H1 (cell line): ENCODE data around the gene ZBED1. TPM values are rescaled to one million over a fixed set of nuclear protein-coding genes. Genes with fewer than 3 reads are reported as not detected.

Source experiments
- CTCF ChIA-PET: fragments of 300-600 bp; sonication (Branson Sonifier 250); formaldehyde crosslinking; loops from one replicate; lab custom pipeline; 2021; ENCODE audit not compliant: partially characterized antibody; lab: Charles Lee
- POLR2A ChIA-PET: fragments of 300-600 bp; sonication (Branson Sonifier 250); formaldehyde crosslinking; loops from one replicate; lab custom pipeline; 2021; ENCODE audit warnings: inconsistent platforms; ENCODE audit not compliant: partially characterized antibody; lab: Charles Lee
- DNase-seq, 2 experiments: peaks; one replicate each; pipeline versions ENCODE4 v3.0.0 to v3.0.0-alpha.2; 2010 to 2022; ENCODE audit warnings: low spot score in 2 of 2, low read depth in 1 of 2, mixed read lengths in 1 of 2
- FAIRE-seq: peaks from 2 replicates; lab custom pipeline; 2011; peaks lifted over from hg19 to GRCh38; lab: Jason Lieb, UNC
- H2AFZ ChIP-seq: 2 replicates; pipeline ENCODE4 v1.8.1; 2012; ENCODE audit warnings: low read length, inconsistent platforms
- H2AK5ac ChIP-seq: 2 replicates; pipeline ENCODE4 v1.6.1; 2013; ENCODE audit warnings: low read depth, low read length
- H2BK120ac ChIP-seq: replicated peaks from 2 replicates; pipeline ENCODE3; 2013; ENCODE audit warnings: low read depth, low read length, inconsistent platforms
- H2BK12ac ChIP-seq: 2 replicates; pipeline ENCODE4 v1.6.1; 2013; ENCODE audit warnings: low read depth, low read length
- H2BK15ac ChIP-seq: 2 replicates; pipeline ENCODE4 v1.6.1; 2013; ENCODE audit warnings: low read length
- H2BK20ac ChIP-seq: 2 replicates; pipeline ENCODE4 v1.6.1; 2013; ENCODE audit warnings: low read length
- H2BK5ac ChIP-seq: 2 replicates; pipeline ENCODE4 v1.6.1; 2013; ENCODE audit warnings: low read depth, low read length
- H3K14ac ChIP-seq: 2 replicates; pipeline ENCODE4 v1.6.1; 2013; ENCODE audit warnings: inconsistent platforms; ENCODE audit not compliant: insufficient read length
- H3K18ac ChIP-seq: 2 replicates; pipeline ENCODE4 v1.6.1; 2013; ENCODE audit warnings: low read length; ENCODE audit errors: extremely low read depth
- H3K23ac ChIP-seq: 2 replicates; pipeline ENCODE4 v1.6.1; 2013; ENCODE audit warnings: inconsistent platforms; ENCODE audit not compliant: insufficient read length
- H3K23me2 ChIP-seq: 2 replicates; pipeline ENCODE4 v1.6.1; 2013; ENCODE audit warnings: low read depth, low read length
- H3K27ac ChIP-seq: 2 replicates; pipeline ENCODE4 v1.6.1; 2011; ENCODE audit warnings: low read depth, low read length, inconsistent platforms
- H3K27me3 ChIP-seq, 4 experiments: replicated peaks in 1 of 4; 1 replicate in 1 of 4; 2 replicates in 3 of 4; pipeline versions ENCODE4 v1.6.1 to v1.8.1; 2011 to 2013; ENCODE audit warnings: low read length in 3 of 4, mild to moderate bottlenecking in 3 of 4, inconsistent platforms in 2 of 4, mixed read lengths in 2 of 4, moderate library complexity in 1 of 4; ENCODE audit not compliant: control insufficient read depth in 3 of 4, insufficient read depth in 3 of 4; ENCODE audit errors: extremely low read depth in 1 of 4
- H3K36me3 ChIP-seq, 4 experiments: 2 replicates each; pipeline versions ENCODE4 v1.6.1 to v1.8.1; 2011 to 2013; ENCODE audit warnings: mild to moderate bottlenecking in 4 of 4, low read length in 3 of 4, moderate library complexity in 2 of 4, control low read depth in 1 of 4, inconsistent platforms in 1 of 4; ENCODE audit not compliant: insufficient read depth in 4 of 4, control insufficient read depth in 2 of 4
- H3K4ac ChIP-seq: replicated peaks from 2 replicates; pipeline ENCODE3; 2013; ENCODE audit warnings: low read length, low read depth, mixed read lengths, inconsistent platforms; ENCODE audit not compliant: insufficient read length
- H3K4me1 ChIP-seq, 4 experiments: replicated peaks in 1 of 4; 1 replicate in 1 of 4; 2 replicates in 3 of 4; pipeline versions ENCODE4 v1.6.1 to v1.8.1; 2011 to 2013; ENCODE audit warnings: low read length in 3 of 4, inconsistent platforms in 2 of 4, mixed read lengths in 1 of 4; ENCODE audit not compliant: insufficient read depth in 4 of 4, control insufficient read depth in 3 of 4
- H3K4me2 ChIP-seq, 2 experiments: 2 replicates each; pipeline versions ENCODE4 v1.6.1 to v1.8.1; 2011 to 2013; ENCODE audit warnings: low read depth in 2 of 2, low read length in 2 of 2, control low read depth in 1 of 2, inconsistent platforms in 1 of 2, mild to moderate bottlenecking in 1 of 2; ENCODE audit not compliant: insufficient read depth in 1 of 2
- H3K4me3 ChIP-seq, 4 experiments: fragments of 200-600, 300-600 bp in 1 of 4; sonication (generic), shearing (Covaris generic), sonication (Bioruptor Twin) in 1 of 4; 2 replicates each; pipeline versions ENCODE4 v1.5.1 to v1.8.1; 2011 to 2016; ENCODE audit warnings: low read length in 4 of 4, low read depth in 3 of 4, control low read depth in 2 of 4, inconsistent platforms in 2 of 4, mild to moderate bottlenecking in 2 of 4, mixed read lengths in 1 of 4, moderate library complexity in 1 of 4; ENCODE audit not compliant: insufficient read depth in 2 of 4; ENCODE audit errors: extremely low read depth in 1 of 4
- H3K56ac ChIP-seq: replicated peaks from 2 replicates; pipeline ENCODE3; 2013; ENCODE audit warnings: low read depth, mild to moderate bottlenecking, mixed read lengths, low read length, inconsistent platforms; ENCODE audit not compliant: insufficient read length
- H3K79me1 ChIP-seq: 2 replicates; pipeline ENCODE4 v1.6.1; 2013; ENCODE audit warnings: low read depth, low read length, control low read depth
- H3K79me2 ChIP-seq, 2 experiments: 2 replicates each; pipeline versions ENCODE4 v1.6.1 to v1.8.1; 2012 to 2013; ENCODE audit warnings: low read length in 2 of 2, mild to moderate bottlenecking in 2 of 2, inconsistent platforms in 1 of 2; ENCODE audit not compliant: insufficient read depth in 2 of 2, control insufficient read depth in 1 of 2
- H3K9ac ChIP-seq, 4 experiments: replicated peaks in 1 of 4; 1 replicate in 1 of 4; 2 replicates in 3 of 4; pipeline versions ENCODE4 v1.6.1 to v1.8.1; 2011 to 2013; ENCODE audit warnings: low read depth in 3 of 4, low read length in 3 of 4, control low read depth in 2 of 4, mild to moderate bottlenecking in 2 of 4, moderate library complexity in 2 of 4, inconsistent platforms in 1 of 4; ENCODE audit errors: extremely low read depth in 1 of 4
- H3K9me3 ChIP-seq, 2 experiments: 2 replicates each; pipeline versions ENCODE4 v1.6.1 to v1.8.1; 2012 to 2013; ENCODE audit warnings: mild to moderate bottlenecking in 2 of 2, moderate library complexity in 2 of 2, control low read depth in 1 of 2, inconsistent platforms in 1 of 2, low read depth in 1 of 2, low read length in 1 of 2, mixed read lengths in 1 of 2; ENCODE audit not compliant: insufficient read depth in 2 of 2
- H4K20me1 ChIP-seq, 2 experiments: replicated peaks in 1 of 2; 2 replicates each; pipeline versions ENCODE3 to v1.8.1; 2011 to 2013; ENCODE audit warnings: inconsistent platforms in 2 of 2, low read length in 2 of 2, mild to moderate bottlenecking in 1 of 2; ENCODE audit not compliant: insufficient read depth in 2 of 2, control insufficient read depth in 1 of 2
- H4K5ac ChIP-seq: 2 replicates; pipeline ENCODE4 v1.6.1; 2013; ENCODE audit warnings: low read length, low read depth, mixed read lengths, inconsistent platforms; ENCODE audit not compliant: insufficient read length
- H4K8ac ChIP-seq: 2 replicates; pipeline ENCODE4 v1.8.0; 2013; ENCODE audit warnings: mild to moderate bottlenecking, moderate library complexity, low read length, inconsistent platforms; ENCODE audit not compliant: insufficient read depth; ENCODE audit errors: extremely low read depth
- H4K91ac ChIP-seq: replicated peaks from 2 replicates; pipeline ENCODE3; 2013; ENCODE audit warnings: low read length, mixed read lengths, inconsistent platforms; ENCODE audit not compliant: insufficient read length
- ATF3 ChIP-seq: IDR thresholded peaks from 2 replicates; pipeline ENCODE4 v1.6.1; 2011; ENCODE audit warnings: low read depth, mild to moderate bottlenecking, low read length; ENCODE audit not compliant: insufficient read depth
- CBX5 ChIP-seq: fragments of 300-800, 300-1000 bp; sonication (generic); IDR thresholded peaks from 2 replicates; pipeline ENCODE4 v1.7.1; 2016; ENCODE audit warnings: antibody characterized with exemption, low read length, low read depth
- KDM5A ChIP-seq: fragments of 200-600 bp; IDR thresholded peaks from 2 replicates; pipeline ENCODE4 v1.7.1; 2012; ENCODE audit warnings: mild to moderate bottlenecking, low read length, inconsistent platforms, mixed read lengths
- POLR2A ChIP-seq, 2 experiments: IDR thresholded peaks; 1 replicate in 1 of 2; 2 replicates in 1 of 2; pipeline ENCODE4 v1.6.1; 2011; ENCODE audit warnings: low read depth in 2 of 2, low read length in 2 of 2, mild to moderate bottlenecking in 2 of 2; ENCODE audit errors: control extremely low read depth in 1 of 2
- RFX5 ChIP-seq: IDR thresholded peaks from 2 replicates; pipeline ENCODE4 v1.6.1; 2011; ENCODE audit warnings: low read depth, low read length, improper control_type of control experiment, borderline replicate concordance
- RXRA ChIP-seq: IDR thresholded peaks from 2 replicates; pipeline ENCODE4 v1.6.1; 2011; ENCODE audit warnings: low read depth, mild to moderate bottlenecking, low read length, moderate library complexity; ENCODE audit not compliant: insufficient read depth
- USF2 ChIP-seq: IDR thresholded peaks from 2 replicates; pipeline ENCODE4 v1.6.1; 2011; ENCODE audit warnings: low read length, improper control_type of control experiment
- WGBS, 2 experiments: shearing (Covaris generic) in 1 of 2; methylation state at CpG; one replicate each; pipeline versions ENCODE4 v1.1.6 to v1.1.7; 2013 to 2015; ENCODE audit warnings: low lambda C conversion rate in 2 of 2, mixed read lengths in 2 of 2, inconsistent platforms in 1 of 2, low coverage in 1 of 2, missing lambda C conversion rate in 1 of 2; ENCODE audit not compliant: insufficient replicate concordance in 2 of 2, insufficient coverage in 1 of 2, insufficient read length in 1 of 2; ENCODE audit errors: extremely low coverage in 1 of 2, missing lambda C conversion rate in 1 of 2; 5-methylcytosine and 5-hydroxymethylcytosine counted together
- polyA plus RNA-seq, 7 experiments: library from polyadenylated mRNA; depleted of rRNA in 3 of 7; stranded (reverse) in 5 of 7; unstranded in 2 of 7; fragments of >200 nt in 5 of 7; fragments of 200-250 nt in 2 of 7; gene quantifications; 1 replicate in 5 of 7; 2 replicates in 1 of 7; 4 replicates in 1 of 7; pipeline versions ENCODE4 v1.2.1 to v1.2.3, GENCODE V29; 2011 to 2013; ENCODE audit warnings: missing spikeins in 2 of 7, mixed read lengths in 2 of 7
- total RNA-seq: library from RNA; stranded (reverse); fragmentation: NEBNext Ultra II Directional; extraction: Animal tissue kit (Norgen Biotek cat#: 25700); gene quantifications from 2 replicates; pipeline ENCODE4 v1.2.1, GENCODE V29; 2021

The ZBED1 gene
- total and polyA plus RNA-seq, 2 of the 8 experiments (the other 6 are each of a cell fraction or from before 2014, with no cell fraction given), result 28.5 to 45.8 TPM

- Histone ChIP-seq H3K9ac (no peak overlapping the region), H3K23ac (no peak overlapping the region), H3K36me3 (no peaks in the 10 kb centered on the region), H4K20me1 (no peaks in the 10 kb centered on the region), H4K8ac (no peak overlapping the region), H2AFZ (no peak overlapping the region), H4K91ac (no peak overlapping the region), H3K4ac (no peak overlapping the region), H2BK120ac (no peak overlapping the region), H3K4me2 (no peak overlapping the region), H3K4me3 (no peak overlapping the region), H3K4me1 (no peaks in the 10 kb centered on the region), H2BK5ac (no peak overlapping the region), H3K23me2 (no peaks in the 10 kb centered on the region; the same call in 1 of the 2 replicates), H3K27me3 (no peaks in the 10 kb centered on the region), H2AK5ac (no peak overlapping the region), H2BK20ac (no peak overlapping the region), H4K5ac (no peak overlapping the region), H3K79me1 (no peaks in the 10 kb centered on the region), H3K14ac (no peak overlapping the region), H3K9me3 (no peaks in the 10 kb centered on the region), H3K56ac (no peak overlapping the region), H3K27ac (no peak overlapping the region), H3K79me2 (no peaks in the 10 kb centered on the region), H2BK15ac (no peak overlapping the region), H2BK12ac (no peak overlapping the region), H3K18ac (no peak overlapping the region)
- DNase-seq (no peak), FAIRE-seq (no peak)
- 88% methylated on average over 3 of the region's 3 CpGs; no CpG with 5 or more reads in 1 of the 2 experiments for WGBS, 2 experiments
- ChIA-PET POLR2A (no interaction called here), CTCF (no interaction called here)
- TF ChIP-seq USF2 (no peak), RFX5 (no peak), CBX5 (no peak), KDM5A (no peak), POLR2A (IDR thresholded peaks at IDR 0.05; ENCODE audit: control extremely low read depth in 1 of 2, low read depth in 2 of 2, low read length in 2 of 2) (no peak), ATF3 (no peak), RXRA (no peak)
Measured at GRCh38 chrX:2507196-2507595, 6.4 kb upstream of the ZBED1 start.
